Keratinocyte (primary cell): Measurements from ENCODE around the gene PPP1R16B. TPM values are rescaled to one million over a fixed set of nuclear protein-coding genes. Genes with fewer than 3 reads are reported as not detected.
A peak's percentile ranks its signal among the peaks of the same experiment; 100 is the strongest.

Experiments used
- DNase-seq: peaks from one replicate; pipeline ENCODE4 v3.0.0-alpha.2; 2011; ENCODE audit warnings: low read depth, missing footprints, low spot score
- FAIRE-seq: peaks from 2 replicates; lab custom pipeline; 2011; peaks lifted over from hg19 to GRCh38; lab: Jason Lieb, UNC
- H2AFZ ChIP-seq: 2 replicates; pipeline ENCODE4 v1.6.0; 2012; ENCODE audit warnings: low read length, control low read depth, inconsistent platforms; ENCODE audit not compliant: control insufficient read depth
- H3K27ac ChIP-seq: 2 replicates; pipeline ENCODE4 v1.5.1; 2011; ENCODE audit warnings: low read length; ENCODE audit not compliant: control insufficient read depth, insufficient read depth
- H3K27me3 ChIP-seq: 3 replicates; pipeline ENCODE4 v1.6.0; 2011; ENCODE audit warnings: low read length; ENCODE audit not compliant: control insufficient read depth, insufficient read depth; ENCODE audit errors: extremely low read depth
- H3K36me3 ChIP-seq, 2 experiments: 2 replicates in 1 of 2; 3 replicates in 1 of 2; pipeline ENCODE4 v1.5.1; 2011; ENCODE audit warnings: low read length in 2 of 2, mild to moderate bottlenecking in 1 of 2; ENCODE audit not compliant: control insufficient read depth in 2 of 2, insufficient read depth in 2 of 2; ENCODE audit errors: extremely low read depth in 1 of 2
- H3K4me1 ChIP-seq: 3 replicates; pipeline ENCODE4 v1.5.1; 2011; ENCODE audit warnings: low read length; ENCODE audit not compliant: control insufficient read depth, insufficient read depth; ENCODE audit errors: extremely low read depth
- H3K4me2 ChIP-seq: 3 replicates; pipeline ENCODE4 v1.6.0; 2011; ENCODE audit warnings: low read depth, low read length; ENCODE audit not compliant: control insufficient read depth, insufficient read depth; ENCODE audit errors: extremely low read depth
- H3K4me3 ChIP-seq, 3 experiments: fragments of 200-600 bp in 1 of 3; sonication (generic) in 1 of 3; 2 replicates in 2 of 3; 3 replicates in 1 of 3; pipeline ENCODE4 v1.5.1; 2011 to 2016; ENCODE audit warnings: low read length in 3 of 3, mild to moderate bottlenecking in 3 of 3, control low read depth in 2 of 3, inconsistent platforms in 1 of 3, low read depth in 1 of 3, mixed read lengths in 1 of 3, mixed run types in 1 of 3, moderate library complexity in 1 of 3; ENCODE audit not compliant: control insufficient read depth in 2 of 3, insufficient read depth in 2 of 3; ENCODE audit errors: extremely low read depth in 1 of 3
- H3K79me2 ChIP-seq: 2 replicates; pipeline ENCODE4 v1.6.0; 2012; ENCODE audit warnings: low read length; ENCODE audit not compliant: control insufficient read depth, insufficient read depth
- H3K9ac ChIP-seq: 3 replicates; pipeline ENCODE4 v1.6.0; 2011; ENCODE audit warnings: low read length; ENCODE audit not compliant: control insufficient read depth, insufficient read depth; ENCODE audit errors: extremely low read depth
- H3K9me1 ChIP-seq: 3 replicates; pipeline ENCODE4 v1.6.0; 2011; ENCODE audit warnings: low read length; ENCODE audit not compliant: control insufficient read depth, insufficient read depth; ENCODE audit errors: extremely low read depth
- H3K9me3 ChIP-seq: 2 replicates; pipeline ENCODE4 v1.5.1; 2012; ENCODE audit warnings: low read depth, low read length; ENCODE audit not compliant: control insufficient read depth
- H4K20me1 ChIP-seq: 3 replicates; pipeline ENCODE4 v1.6.0; 2011; ENCODE audit warnings: low read length; ENCODE audit not compliant: control insufficient read depth, insufficient read depth; ENCODE audit errors: extremely low read depth
- EZH2 ChIP-seq: IDR thresholded peaks from one replicate; pipeline ENCODE4 v1.6.1; 2012; ENCODE audit warnings: inconsistent platforms, mild to moderate bottlenecking, low read length, moderate library complexity
- dilution Hi-C: fragments of 300-500 bp; cut with MboI; formaldehyde crosslinking; loops from one replicate; pipeline ENCODE4 v1.7.0; 2020; ENCODE audit warnings: low sequenced_read_pairs; ENCODE audit not compliant: extremely low pct_ligation_motif_present
- polyA plus RNA-seq, 5 experiments: library from polyadenylated mRNA; depleted of rRNA in 3 of 5; stranded (reverse) in 3 of 5; stranded (forward) in 1 of 5; unstranded in 1 of 5; fragments of >200 nt; gene quantifications; 1 replicate in 1 of 5; 2 replicates in 3 of 5; 3 replicates in 1 of 5; pipeline versions ENCODE4 v1.2.1 to v1.2.3, GENCODE V29; 2011 to 2012; ENCODE audit warnings: missing spikeins in 2 of 5, low read depth in 1 of 5, low replicate concordance in 1 of 5
- TF ChIP-seq, protein P1 (sequence below), 3 experiments: IDR thresholded peaks in 1 of 3; conservative IDR thresholded peaks in 1 of 3; optimal IDR thresholded peaks in 1 of 3; 2 replicates in 2 of 3; 3 replicates in 1 of 3; pipeline versions ENCODE3 to v1.5.1; 2011; ENCODE audit warnings: low read length in 3 of 3, mild to moderate bottlenecking in 3 of 3, moderate library complexity in 2 of 3, control low read depth in 1 of 3, inconsistent platforms in 1 of 3; ENCODE audit not compliant: insufficient read depth in 2 of 3; ENCODE audit errors: extremely low read depth in 1 of 3

The PPP1R16B gene
- polyA plus RNA-seq, 1 donor (not counting 4 experiments of a cell fraction or from before 2014, with no cell fraction given), result not detected

DNA sequence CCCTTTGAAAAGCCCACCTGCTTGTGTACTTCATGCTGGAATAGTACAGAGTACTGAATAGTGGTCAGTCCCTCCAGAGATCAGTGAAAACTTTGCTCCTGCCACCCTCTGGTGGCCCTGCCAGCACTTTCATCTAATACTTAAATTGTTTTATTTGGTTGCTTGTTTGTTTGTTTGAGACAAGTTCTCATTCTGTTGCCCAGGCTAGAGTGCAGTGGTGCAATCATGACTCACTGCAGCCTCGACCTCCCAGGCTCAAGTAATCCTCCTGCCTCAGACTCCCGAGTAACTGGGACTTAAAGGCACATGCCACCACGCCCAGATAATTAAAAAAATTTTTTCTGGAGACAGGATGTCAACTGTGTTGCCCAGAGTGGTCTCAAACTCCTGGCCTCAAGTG, 129.8 kb downstream of the PPP1R16B start:
- TF ChIP-seq EZH2, result no peak
- TF ChIP-seq, protein P1, sequence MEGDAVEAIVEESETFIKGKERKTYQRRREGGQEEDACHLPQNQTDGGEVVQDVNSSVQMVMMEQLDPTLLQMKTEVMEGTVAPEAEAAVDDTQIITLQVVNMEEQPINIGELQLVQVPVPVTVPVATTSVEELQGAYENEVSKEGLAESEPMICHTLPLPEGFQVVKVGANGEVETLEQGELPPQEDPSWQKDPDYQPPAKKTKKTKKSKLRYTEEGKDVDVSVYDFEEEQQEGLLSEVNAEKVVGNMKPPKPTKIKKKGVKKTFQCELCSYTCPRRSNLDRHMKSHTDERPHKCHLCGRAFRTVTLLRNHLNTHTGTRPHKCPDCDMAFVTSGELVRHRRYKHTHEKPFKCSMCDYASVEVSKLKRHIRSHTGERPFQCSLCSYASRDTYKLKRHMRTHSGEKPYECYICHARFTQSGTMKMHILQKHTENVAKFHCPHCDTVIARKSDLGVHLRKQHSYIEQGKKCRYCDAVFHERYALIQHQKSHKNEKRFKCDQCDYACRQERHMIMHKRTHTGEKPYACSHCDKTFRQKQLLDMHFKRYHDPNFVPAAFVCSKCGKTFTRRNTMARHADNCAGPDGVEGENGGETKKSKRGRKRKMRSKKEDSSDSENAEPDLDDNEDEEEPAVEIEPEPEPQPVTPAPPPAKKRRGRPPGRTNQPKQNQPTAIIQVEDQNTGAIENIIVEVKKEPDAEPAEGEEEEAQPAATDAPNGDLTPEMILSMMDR (optimal IDR thresholded peaks at IDR 0.05 in 1 of 3, IDR thresholded peaks at IDR 0.05 in 1 of 3, conservative IDR thresholded peaks at IDR 0.05 in 1 of 3; ENCODE audit: extremely low read depth in 1 of 3, insufficient read depth in 2 of 3, low read length in 3 of 3), result peak in 2 of 3 experiments; percentile 16 to 24
- DNase-seq, result no peak
- Histone ChIP-seq H4K20me1 (peaks cover under 1% of the 10 kb centered on the region), H3K79me2 (peaks cover 97% of the 10 kb centered on the region), H3K9me3 (no peaks in the 10 kb centered on the region), H3K4me3 (no peak overlapping the region), H3K27me3 (no peaks in the 10 kb centered on the region), H2AFZ (no peak overlapping the region), H3K36me3 (peaks cover 0 to 19% of the 10 kb centered on the region in 2 experiments), H3K9ac (no peak overlapping the region), H3K4me1 (peaks cover 12% of the 10 kb centered on the region), H3K9me1 (no peaks in the 10 kb centered on the region), H3K4me2 (no peak overlapping the region), H3K27ac (no peak overlapping the region)
- no peak for FAIRE-seq
- dilution Hi-C loops, result no loop called here

DNA sequence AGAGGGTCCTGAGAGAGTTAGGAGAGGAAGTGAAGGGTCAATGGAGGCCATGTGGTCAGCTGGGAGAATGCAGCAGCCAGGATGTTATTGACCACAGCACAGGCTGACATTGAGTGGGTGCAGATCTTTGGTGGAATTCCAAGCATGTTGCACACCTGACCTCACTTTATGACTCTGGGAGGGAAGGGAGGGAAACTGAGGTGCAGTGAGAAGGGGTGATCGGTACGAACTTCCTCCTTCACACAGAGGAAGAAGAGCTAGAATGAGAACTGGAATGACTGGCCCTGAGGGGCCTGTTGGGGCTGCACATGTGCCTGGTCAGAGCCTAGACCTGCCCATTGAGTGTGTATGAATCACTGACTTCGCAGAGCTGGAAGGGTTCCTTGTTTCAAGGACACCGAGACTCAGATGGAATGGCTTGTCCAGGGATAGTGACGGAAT, 130.5 kb downstream of the PPP1R16B start:
- DNase-seq (no peak), FAIRE-seq (peak; percentile 51)
- TF ChIP-seq, protein P1 (optimal IDR thresholded peaks at IDR 0.05 in 1 of 3, IDR thresholded peaks at IDR 0.05 in 1 of 3, conservative IDR thresholded peaks at IDR 0.05 in 1 of 3; ENCODE audit: extremely low read depth in 1 of 3, insufficient read depth in 2 of 3, low read length in 3 of 3), result no peak
- TF ChIP-seq EZH2, result no peak
- no peak overlapping the region for H3K4me3 ChIP-seq
- peaks cover 12% of the 10 kb centered on the region for H3K4me1 ChIP-seq
- H3K4me2 ChIP-seq, result peak overlapping the region; percentile 28
- H2AFZ ChIP-seq, result no peak overlapping the region
- no peak overlapping the region for H3K27ac ChIP-seq
- peaks cover 2% of the 10 kb centered on the region for H4K20me1 ChIP-seq
- dilution Hi-C loops, result no loop called here
- H3K36me3 ChIP-seq, result peaks cover 0 to 23% of the 10 kb centered on the region in 2 experiments
- no peaks in the 10 kb centered on the region for H3K9me3 ChIP-seq
- H3K27me3 ChIP-seq, result no peaks in the 10 kb centered on the region
- H3K79me2 ChIP-seq, result peaks cover 97% of the 10 kb centered on the region
- no peaks in the 10 kb centered on the region for H3K9me1 ChIP-seq
- no peak overlapping the region for H3K9ac ChIP-seq
